ENCODE data around the gene CEP350. TPM values are rescaled to one million over a fixed set of nuclear protein-coding genes. Genes with fewer than 3 reads are reported as not detected.

The CEP350 gene
- total RNA-seq, 1 donor from 2014 or later = 37.8 TPM

GRCh38 chr1:179969962-179970361 lies 15.4 kb downstream of the CEP350 start:
- Histone ChIP-seq H3K36me3 (no peaks in the 10 kb centered on the region), H3K27me3 (no peaks in the 10 kb centered on the region), H3K4me1 (peaks cover 9 to 34% of the 10 kb centered on the region in 2 donors), H3K9me3 (peaks cover 0 to 10% of the 10 kb centered on the region in 2 donors), H3K27ac (peak overlapping the region; percentile 78 to 85), H3K4me3 (peak overlapping the region; percentile 17 to 19)
- TF ChIP-seq CTCF (IDR thresholded peaks at IDR 0.05) = no peak
- intact Hi-C loops (cut with DNase I) = loop anchor here (1.0 to 5.0 kb wide), 3 partner anchors 15 to 88 kb away; partner anchors contain the start of genes CEP350 and TOR1AIP1
- no peak for DNase-seq (ENCODE audit: low spot score in 2 of 2)

GRCh38 chr1:179971563-179972496 lies 17.2 kb downstream of the CEP350 start:
- peaks cover 0 to 6% of the 10 kb centered on the region in 2 donors for H3K9me3 ChIP-seq
- H3K27ac ChIP-seq = peak overlapping the region in 1 of 2 donors; percentile 36
- H3K4me3 ChIP-seq = no peak overlapping the region
- H3K27me3 ChIP-seq = no peaks in the 10 kb centered on the region
- peaks cover 9 to 33% of the 10 kb centered on the region in 2 donors for H3K4me1 ChIP-seq
- no peak for DNase-seq (ENCODE audit: low spot score in 2 of 2)
- intact Hi-C loops (cut with DNase I) = no loop called here
- no peak for TF ChIP-seq CTCF (IDR thresholded peaks at IDR 0.05)
- H3K36me3 ChIP-seq = no peaks in the 10 kb centered on the region

GRCh38 chr1:179973198-179974110 lies 18.8 kb downstream of the CEP350 start:
- Histone ChIP-seq H3K27me3 (no peaks in the 10 kb centered on the region), H3K27ac (no peak overlapping the region), H3K36me3 (no peaks in the 10 kb centered on the region), H3K9me3 (no peaks in the 10 kb centered on the region), H3K4me3 (no peak overlapping the region), H3K4me1 (peaks cover 9 to 31% of the 10 kb centered on the region in 2 donors)
- no peak for TF ChIP-seq CTCF (IDR thresholded peaks at IDR 0.05)
- intact Hi-C loops (cut with DNase I) = no loop called here
- no peak for DNase-seq (ENCODE audit: low spot score in 2 of 2)

- Histone ChIP-seq H3K27me3 (no peaks in the 10 kb centered on the region), H3K9me3 (no peaks in the 10 kb centered on the region), H3K36me3 (no peaks in the 10 kb centered on the region), H3K4me3 (no peak overlapping the region), H3K4me1 (no peaks in the 10 kb centered on the region), H3K27ac (peak overlapping the region in 1 of 2 donors; percentile 13)
- intact Hi-C loops (cut with DNase I) = no loop called here
- no peak for DNase-seq (ENCODE audit: low spot score in 2 of 2)
- no peak for TF ChIP-seq CTCF (IDR thresholded peaks at IDR 0.05)
These were observed 22.5 kb downstream of the CEP350 start for GRCh38 chr1:179976970-179977651.
